ENCODE results near the gene GPR146.

The GPR146 gene

GRCh38 chr7:996079-996872 lies 48.1 kb upstream of the GPR146 start:
- no peaks in the 10 kb centered on the region for H4K20me1 ChIP-seq (ENCODE audit: insufficient read depth, low read length)
- H3K9me3 ChIP-seq (ENCODE audit: low read length), result no peaks in the 10 kb centered on the region
- TF ChIP-seq CTCF (IDR thresholded peaks at IDR 0.05; ENCODE audit: low read length) (no peak), EZH2 (IDR thresholded peaks at IDR 0.05; ENCODE audit: borderline replicate concordance, low read length) (no peak)
- no peaks in the 10 kb centered on the region for H3K79me2 ChIP-seq (ENCODE audit: insufficient read depth, low read length)
- peak overlapping the region; percentile 42; the same call in 1 of the 2 replicates for H3K4me2 ChIP-seq (ENCODE audit: low read length)
- no peaks in the 10 kb centered on the region for H3K27me3 ChIP-seq (ENCODE audit: insufficient read depth, low read length)
- H3K4me3 ChIP-seq (ENCODE audit: low read depth, low read length, poor library complexity, severe bottlenecking), result peak overlapping the region; percentile 21
- peak overlapping the region; percentile 37; the same call in 1 of the 2 replicates for H3K9ac ChIP-seq (ENCODE audit: low read length)
- peaks cover 5% of the 10 kb centered on the region; the same call in 1 of the 2 replicates for H3K36me3 ChIP-seq (ENCODE audit: insufficient read depth, low read length)
- H2AFZ ChIP-seq (ENCODE audit: low read length), result no peak overlapping the region
- peak overlapping the region; percentile 66 for H3K27ac ChIP-seq (ENCODE audit: low read depth, low read length, poor library complexity, severe bottlenecking)
- no peaks in the 10 kb centered on the region; the same call in 1 of the 2 replicates for H3F3A ChIP-seq (ENCODE audit: insufficient read depth, low read length)
- H3K4me1 ChIP-seq (ENCODE audit: insufficient read depth, low read length, severe bottlenecking), result peaks cover 91% of the 10 kb centered on the region
- H3K9me2 ChIP-seq (ENCODE audit: low read depth, low read length), result no peaks in the 10 kb centered on the region

- no peak overlapping the region for H2AFZ ChIP-seq (ENCODE audit: low read length)
- H3K4me3 ChIP-seq (ENCODE audit: low read depth, low read length, poor library complexity, severe bottlenecking), result no peak overlapping the region
- H3K36me3 ChIP-seq (ENCODE audit: insufficient read depth, low read length), result peaks cover 5% of the 10 kb centered on the region; the same call in 1 of the 2 replicates
- no peaks in the 10 kb centered on the region for H4K20me1 ChIP-seq (ENCODE audit: insufficient read depth, low read length)
- no peaks in the 10 kb centered on the region for H3K79me2 ChIP-seq (ENCODE audit: insufficient read depth, low read length)
- TF ChIP-seq CTCF (IDR thresholded peaks at IDR 0.05; ENCODE audit: low read length) (no peak), EZH2 (IDR thresholded peaks at IDR 0.05; ENCODE audit: borderline replicate concordance, low read length) (no peak)
- peaks cover 80% of the 10 kb centered on the region for H3K4me1 ChIP-seq (ENCODE audit: insufficient read depth, low read length, severe bottlenecking)
- H3K9ac ChIP-seq (ENCODE audit: low read length), result no peak overlapping the region; the same call in 1 of the 2 replicates
- no peaks in the 10 kb centered on the region for H3K27me3 ChIP-seq (ENCODE audit: insufficient read depth, low read length)
- no peaks in the 10 kb centered on the region; the same call in 1 of the 2 replicates for H3F3A ChIP-seq (ENCODE audit: insufficient read depth, low read length)
- H3K4me2 ChIP-seq (ENCODE audit: low read length), result no peak overlapping the region
- H3K27ac ChIP-seq (ENCODE audit: low read depth, low read length, poor library complexity, severe bottlenecking), result no peak overlapping the region
- H3K9me2 ChIP-seq (ENCODE audit: low read depth, low read length), result no peaks in the 10 kb centered on the region
- no peaks in the 10 kb centered on the region for H3K9me3 ChIP-seq (ENCODE audit: low read length)
These were observed 46.6 kb upstream of the GPR146 start for GRCh38 chr7:997404-998395.

- Histone ChIP-seq H4K20me1 (ENCODE audit: insufficient read depth, low read length) (no peaks in the 10 kb centered on the region), H3K9me3 (ENCODE audit: low read length) (no peaks in the 10 kb centered on the region), H3K4me3 (ENCODE audit: low read depth, low read length, poor library complexity, severe bottlenecking) (no peak overlapping the region), H3K27ac (ENCODE audit: low read depth, low read length, poor library complexity, severe bottlenecking) (peak overlapping the region; percentile 89), H3K9ac (ENCODE audit: low read length) (no peak overlapping the region; the same call in 1 of the 2 replicates), H3K9me2 (ENCODE audit: low read depth, low read length) (no peaks in the 10 kb centered on the region), H3K27me3 (ENCODE audit: insufficient read depth, low read length) (no peaks in the 10 kb centered on the region), H3F3A (ENCODE audit: insufficient read depth, low read length) (no peaks in the 10 kb centered on the region; the same call in 1 of the 2 replicates), H3K4me2 (ENCODE audit: low read length) (no peak overlapping the region; the same call in 1 of the 2 replicates), H2AFZ (ENCODE audit: low read length) (no peak overlapping the region), H3K79me2 (ENCODE audit: insufficient read depth, low read length) (no peaks in the 10 kb centered on the region), H3K36me3 (ENCODE audit: insufficient read depth, low read length) (peaks cover 5% of the 10 kb centered on the region; the same call in 1 of the 2 replicates), H3K4me1 (ENCODE audit: insufficient read depth, low read length, severe bottlenecking) (peaks cover 74% of the 10 kb centered on the region)
- TF ChIP-seq EZH2 (IDR thresholded peaks at IDR 0.05; ENCODE audit: borderline replicate concordance, low read length) (no peak), CTCF (IDR thresholded peaks at IDR 0.05; ENCODE audit: low read length) (no peak)
These were observed 45.0 kb upstream of the GPR146 start for GRCh38 chr7:999149-999879.
